GM21528 (cell line): Measurements from ENCODE around the gene TRPC4.
"Not testable (repeated sequence)": the region's sequence is repeated elsewhere in the genome, so short reads cannot be mapped to it uniquely, and the experiment has no call there.

Source experiments
- ATAC-seq: cut with Tn5 transposase; IDR thresholded peaks from one replicate; pipeline ENCODE4 v1.9.1; 2021; ENCODE audit warnings: mild to moderate bottlenecking, moderate library complexity; ENCODE audit not compliant: unreplicated experiment, low FRiP score

The TRPC4 gene

GRCh38 chr13:37835392-37835791 is 34.2 kb downstream of the TRPC4 start:
- ATAC-seq: no peak

- no peak for ATAC-seq
Measured at GRCh38 chr13:37833411-37833810, 36.2 kb downstream of the TRPC4 start.

- ATAC-seq: no peak
Measured at GRCh38 chr13:37816276-37816675, 53.3 kb downstream of the TRPC4 start.

- ATAC-seq: no peak
Measured at GRCh38 chr13:37811441-37811840, 58.1 kb downstream of the TRPC4 start.

- no peak for ATAC-seq
Measured at GRCh38 chr13:37806666-37807065, 62.9 kb downstream of the TRPC4 start.

- ATAC-seq: no peak
Measured at GRCh38 chr13:37797631-37798030, 71.9 kb downstream of the TRPC4 start.

GRCh38 chr13:37796795-37797194 is 72.8 kb downstream of the TRPC4 start:
- not testable (repeated sequence) for ATAC-seq

GRCh38 chr13:37795326-37795725 is 74.2 kb downstream of the TRPC4 start:
- ATAC-seq: no peak

GRCh38 chr13:37791699-37792098 is 77.9 kb downstream of the TRPC4 start:
- no peak for ATAC-seq

GRCh38 chr13:37788346-37788745 is 81.2 kb downstream of the TRPC4 start:
- ATAC-seq: no peak

GRCh38 chr13:37777676-37778075 is 91.9 kb downstream of the TRPC4 start:
- ATAC-seq: no peak

GRCh38 chr13:37775871-37776270 is 93.7 kb downstream of the TRPC4 start:
- no peak for ATAC-seq

- no peak for ATAC-seq
Measured at GRCh38 chr13:37772644-37773043, 96.9 kb downstream of the TRPC4 start.

GRCh38 chr13:37769545-37769944 is 100.0 kb downstream of the TRPC4 start:
- ATAC-seq: no peak

- ATAC-seq: no peak
Measured at GRCh38 chr13:37769078-37769477, 100.5 kb downstream of the TRPC4 start.

- ATAC-seq: no peak
Measured at GRCh38 chr13:37766502-37766901, 103.1 kb downstream of the TRPC4 start.

GRCh38 chr13:37755349-37755748 is 114.2 kb downstream of the TRPC4 start:
- no peak for ATAC-seq

- no peak for ATAC-seq
Measured at GRCh38 chr13:37753776-37754175, 115.8 kb downstream of the TRPC4 start.

GRCh38 chr13:37752146-37752545 is 117.4 kb downstream of the TRPC4 start:
- ATAC-seq: no peak

- no peak for ATAC-seq
Measured at GRCh38 chr13:37751025-37751424, 118.5 kb downstream of the TRPC4 start.

GRCh38 chr13:37748913-37749312 is 120.7 kb downstream of the TRPC4 start:
- ATAC-seq: no peak

GRCh38 chr13:37747071-37747612 is 122.4 kb downstream of the TRPC4 start:
- no peak for ATAC-seq

GRCh38 chr13:37741536-37741935 is 128.0 kb downstream of the TRPC4 start:
- no peak for ATAC-seq
